Neural cell (in vitro differentiated cells): ENCODE results near the gene ACTN1.

Source experiments
- EZH2 ChIP-seq: fragments of 200-600, 300-800 bp; shearing (Covaris generic), sonication (generic); IDR thresholded peaks from 2 replicates; pipeline ENCODE4 v1.6.1; 2014; ENCODE audit warnings: antibody characterized with exemption, low read length, borderline replicate concordance, mild to moderate bottlenecking; ENCODE audit not compliant: insufficient read depth, poor library complexity, severe bottlenecking
- TAF1 ChIP-seq: IDR thresholded peaks from 2 replicates; pipeline ENCODE4 v1.6.1; 2012; ENCODE audit warnings: low read depth

GRCh38 chr14:69001375-69001774, 22.3 kb upstream of the ACTN1 start:
- TF ChIP-seq TAF1, result no peak
- no peak for TF ChIP-seq EZH2
